ENCODE measurements around the gene FAM13C.
"Not testable (repeated sequence)": the region's sequence is repeated elsewhere in the genome, so short reads cannot be mapped to it uniquely, and the experiment has no call there.

FAM13C gene

DNA sequence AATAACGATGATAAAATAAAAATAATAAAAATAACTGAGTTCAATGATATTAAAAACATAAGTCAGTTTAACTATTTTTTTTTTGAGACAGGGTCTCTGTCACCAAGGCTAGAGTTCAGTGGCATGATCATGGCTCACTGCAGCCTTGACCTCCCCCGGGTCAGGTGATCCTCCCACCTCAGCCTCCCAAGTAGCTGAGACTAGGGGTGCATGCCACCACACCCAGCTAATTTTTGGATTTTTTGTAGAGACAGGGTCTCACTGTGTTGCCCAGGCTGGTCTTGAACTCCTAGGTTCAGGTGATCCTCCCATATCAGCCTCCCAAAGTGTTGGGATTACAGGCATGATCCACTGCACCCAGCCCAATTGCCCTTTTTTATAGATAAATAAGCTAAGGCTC, 138.8 kb downstream of the FAM13C start:
- not testable (repeated sequence) for DNase-seq

DNA sequence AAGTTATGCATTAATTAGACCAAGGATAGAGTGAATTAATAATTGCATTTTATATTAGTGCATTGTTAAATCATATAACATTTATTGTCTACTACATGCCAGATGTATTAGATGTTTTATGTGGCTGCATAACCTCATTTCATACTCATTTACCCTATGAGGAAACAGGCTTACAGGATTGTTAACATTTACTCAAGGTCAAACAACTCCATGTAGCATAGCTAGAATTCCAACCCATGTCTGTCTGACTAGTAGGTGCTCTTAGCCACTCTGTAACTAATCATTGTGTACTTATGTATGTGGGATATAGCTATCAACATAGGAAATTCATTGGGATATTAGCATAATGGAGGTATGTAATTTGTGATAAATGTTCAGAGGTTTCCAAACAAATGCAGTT, 139.6 kb downstream of the FAM13C start:
- DNase-seq, result no peak

DNA sequence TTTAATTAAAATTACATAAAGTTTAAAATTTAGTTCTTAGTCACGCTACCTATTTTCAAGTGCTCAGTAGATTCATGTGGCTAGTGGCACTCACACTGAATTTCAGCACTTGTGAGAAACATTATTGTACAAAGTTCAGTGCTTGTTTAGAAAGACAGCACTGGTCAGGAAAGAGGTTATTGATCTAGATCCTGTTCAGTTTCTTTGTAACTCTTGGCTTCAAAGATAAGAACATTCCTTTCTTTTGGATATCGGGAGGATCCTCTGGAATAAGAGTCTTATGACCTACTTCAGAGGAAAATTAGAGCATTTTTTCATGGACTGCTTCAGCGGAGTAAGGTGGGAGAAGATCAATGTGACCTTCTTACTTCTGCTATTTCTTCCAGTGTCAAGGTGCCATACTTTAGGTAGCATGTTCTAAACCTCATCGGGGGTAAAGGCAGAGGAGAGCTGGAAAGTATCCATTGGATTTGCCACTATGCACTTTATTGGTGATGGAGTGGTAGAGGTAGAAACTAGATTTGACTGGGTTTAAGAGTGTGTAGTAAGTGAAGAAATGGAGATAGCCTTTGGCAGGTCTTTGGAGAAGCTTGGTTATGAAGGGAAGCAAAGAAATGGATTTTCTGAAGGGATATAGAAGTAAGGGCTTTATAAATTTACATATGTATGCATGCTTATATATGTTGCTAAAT, 146.0 kb downstream of the FAM13C start:
- no peak for DNase-seq

DNA sequence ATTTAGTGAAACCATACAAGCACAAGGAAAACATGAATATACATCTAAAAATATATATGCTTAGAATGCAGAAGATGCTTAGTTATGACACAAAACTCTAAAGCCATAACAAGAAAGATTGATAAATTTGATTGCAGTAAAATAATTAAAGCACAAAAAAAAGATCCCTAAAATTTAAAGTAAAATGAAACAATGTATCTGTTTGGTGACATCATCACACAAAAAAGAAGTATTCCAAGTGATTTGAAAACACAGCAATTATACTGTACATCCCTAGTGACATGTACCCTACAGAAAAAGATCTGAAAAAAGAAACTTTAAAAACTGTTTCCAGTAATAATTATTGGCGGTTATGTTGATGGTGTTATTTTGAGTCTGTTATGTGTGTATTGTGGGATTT, 148.2 kb downstream of the FAM13C start:
- DNase-seq, result no peak

DNA sequence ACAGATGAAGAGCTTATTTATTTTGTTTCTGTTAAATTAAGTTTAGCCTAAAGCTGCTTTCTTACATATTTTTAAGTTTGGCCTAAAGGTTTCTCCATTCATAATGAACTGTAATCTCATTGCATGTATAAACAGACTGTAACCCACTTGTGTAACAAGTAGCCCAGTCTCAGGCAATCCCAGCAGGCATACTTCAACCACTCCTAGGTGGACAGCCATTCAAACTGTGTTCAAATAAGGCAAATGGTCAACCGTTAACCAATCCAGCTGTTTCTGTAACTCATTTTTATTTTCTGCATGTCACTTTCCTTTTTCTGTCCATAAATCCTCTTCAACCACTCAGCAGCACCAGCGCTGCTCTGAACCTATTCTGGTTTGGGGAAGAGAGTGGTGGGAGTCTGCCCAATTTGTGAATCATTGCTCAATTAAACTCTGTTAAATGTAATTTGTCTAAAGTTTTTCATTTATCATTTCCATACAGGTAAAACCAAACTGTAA, 150.0 kb downstream of the FAM13C start:
- DNase-seq, result no peak

DNA sequence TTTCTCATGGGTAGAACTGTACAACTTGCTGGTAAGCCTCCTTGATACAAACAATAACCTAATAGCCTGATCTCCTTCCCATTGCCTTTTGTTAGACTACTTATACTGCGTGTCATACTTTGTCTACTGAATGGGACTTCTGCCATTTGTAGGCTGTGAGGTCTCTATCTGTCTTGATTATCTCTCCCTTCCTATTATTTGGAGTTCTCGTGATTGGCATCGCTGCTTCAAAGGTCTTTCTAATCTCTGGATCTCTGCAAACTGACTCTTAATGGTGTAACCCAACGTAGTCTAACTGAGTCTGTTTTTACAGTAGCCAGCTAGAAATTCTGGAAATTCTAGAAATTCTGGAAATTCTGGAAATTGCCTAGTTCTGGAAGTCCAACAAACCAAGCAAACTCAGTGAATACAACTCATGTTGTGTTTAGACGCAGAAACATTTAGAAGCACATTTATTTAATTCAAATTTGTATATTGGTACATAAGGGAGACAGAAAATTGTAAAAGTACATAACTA, 156.1 kb downstream of the FAM13C start:
- no peak for DNase-seq

All from GDM1 (cell line).